Measurements from ENCODE around the gene FOXP1. TPM values are rescaled to one million over a fixed set of nuclear protein-coding genes. Genes with fewer than 3 reads are reported as not detected.

FOXP1 gene
- total RNA-seq, 1 experiment from 2014 or later = 58.4 TPM

DNA sequence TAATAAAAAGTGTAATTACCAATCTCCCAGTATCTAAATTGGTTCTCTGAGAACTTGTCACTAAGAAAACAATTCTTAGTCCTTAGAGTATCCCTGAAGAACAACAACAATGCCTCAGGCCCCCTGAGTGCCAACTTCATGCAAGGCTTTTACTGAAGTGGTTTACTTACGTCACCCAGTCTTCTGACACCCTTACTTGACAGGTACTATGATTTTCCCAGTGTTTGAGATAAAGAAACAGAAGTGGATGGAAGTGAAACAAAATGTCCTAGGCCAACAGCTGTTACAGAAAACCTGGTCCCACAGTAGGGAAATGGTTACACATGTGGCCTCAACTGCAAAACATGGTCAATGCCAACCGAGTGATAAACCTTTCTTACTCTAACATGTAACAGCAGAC, 331.1 kb downstream of the FOXP1 start:
- Histone ChIP-seq H3K4me1 (ENCODE audit: insufficient read depth, low read length, poor library complexity, severe bottlenecking) (no peaks in the 10 kb centered on the region), H3K27ac (ENCODE audit: low read depth, low read length, poor library complexity, severe bottlenecking) (no peak overlapping the region), H3K9me3 (ENCODE audit: low read depth, low read length, poor library complexity, severe bottlenecking) (no peaks in the 10 kb centered on the region), H3K27me3 (replicated peaks; ENCODE audit: insufficient read depth, low read depth, low read length, poor library complexity) (no peaks in the 10 kb centered on the region), H3K36me3 (ENCODE audit: insufficient read depth, low read length, poor library complexity, severe bottlenecking) (no peaks in the 10 kb centered on the region), H3K4me3 (ENCODE audit: low read depth, low read length, poor library complexity, severe bottlenecking) (no peak overlapping the region)
- CTCF ChIA-PET = no interaction called here
- DNase-seq (ENCODE audit: low spot score) = no peak
- POLR2A ChIA-PET (ENCODE audit: low non-redundant PET) = no interaction called here
- no TSS peak for BruUV-seq (replicated peaks)
- TF ChIP-seq, protein P1, sequence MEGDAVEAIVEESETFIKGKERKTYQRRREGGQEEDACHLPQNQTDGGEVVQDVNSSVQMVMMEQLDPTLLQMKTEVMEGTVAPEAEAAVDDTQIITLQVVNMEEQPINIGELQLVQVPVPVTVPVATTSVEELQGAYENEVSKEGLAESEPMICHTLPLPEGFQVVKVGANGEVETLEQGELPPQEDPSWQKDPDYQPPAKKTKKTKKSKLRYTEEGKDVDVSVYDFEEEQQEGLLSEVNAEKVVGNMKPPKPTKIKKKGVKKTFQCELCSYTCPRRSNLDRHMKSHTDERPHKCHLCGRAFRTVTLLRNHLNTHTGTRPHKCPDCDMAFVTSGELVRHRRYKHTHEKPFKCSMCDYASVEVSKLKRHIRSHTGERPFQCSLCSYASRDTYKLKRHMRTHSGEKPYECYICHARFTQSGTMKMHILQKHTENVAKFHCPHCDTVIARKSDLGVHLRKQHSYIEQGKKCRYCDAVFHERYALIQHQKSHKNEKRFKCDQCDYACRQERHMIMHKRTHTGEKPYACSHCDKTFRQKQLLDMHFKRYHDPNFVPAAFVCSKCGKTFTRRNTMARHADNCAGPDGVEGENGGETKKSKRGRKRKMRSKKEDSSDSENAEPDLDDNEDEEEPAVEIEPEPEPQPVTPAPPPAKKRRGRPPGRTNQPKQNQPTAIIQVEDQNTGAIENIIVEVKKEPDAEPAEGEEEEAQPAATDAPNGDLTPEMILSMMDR (conservative IDR thresholded peaks at IDR 0.05; ENCODE audit: low read depth, low read length) = no peak
- TF ChIP-seq EZH2 (IDR thresholded peaks at IDR 0.05; ENCODE audit: borderline replicate concordance, low read depth, low read length, poor library complexity, severe bottlenecking) = no peak
- intact Hi-C loops (cut with micrococcal nuclease; ENCODE audit: unreplicated experiment) = no loop called here

DNA sequence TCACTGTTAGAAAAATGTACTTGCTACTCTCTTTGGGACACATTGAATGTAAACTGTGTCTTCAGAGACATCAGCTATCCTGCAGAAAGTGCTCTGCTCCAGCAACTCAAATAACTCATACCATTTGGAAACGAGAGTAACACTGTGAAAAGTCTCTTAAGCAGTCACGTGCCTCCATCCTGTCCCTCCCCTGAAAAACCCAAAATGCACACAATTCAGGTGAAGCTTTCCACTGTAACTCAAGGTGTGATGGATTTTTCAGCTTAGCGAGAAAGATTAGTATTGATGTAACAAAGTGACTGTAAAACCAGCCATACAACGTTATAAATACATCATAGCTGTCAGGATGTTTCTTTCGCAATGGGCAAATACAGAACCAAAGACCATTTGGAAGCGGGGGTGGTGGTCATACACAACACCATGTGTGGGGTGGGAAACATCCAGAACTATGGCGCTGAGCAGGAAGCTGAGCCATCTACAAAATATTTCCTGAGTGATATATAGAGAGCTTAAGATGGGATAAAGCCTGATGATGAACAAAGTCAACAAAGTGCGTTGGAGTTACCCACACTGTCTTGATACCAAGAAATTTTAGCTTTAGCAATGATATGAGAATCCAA, 332.3 kb downstream of the FOXP1 start:
- intact Hi-C loops (cut with micrococcal nuclease; ENCODE audit: unreplicated experiment) = no loop called here
- H3K27ac ChIP-seq (ENCODE audit: low read depth, low read length, poor library complexity, severe bottlenecking) = no peak overlapping the region
- H3K4me1 ChIP-seq (ENCODE audit: insufficient read depth, low read length, poor library complexity, severe bottlenecking) = peaks cover 8% of the 10 kb centered on the region
- no peaks in the 10 kb centered on the region for H3K36me3 ChIP-seq (ENCODE audit: insufficient read depth, low read length, poor library complexity, severe bottlenecking)
- H3K4me3 ChIP-seq (ENCODE audit: low read depth, low read length, poor library complexity, severe bottlenecking) = no peak overlapping the region
- no peaks in the 10 kb centered on the region for H3K9me3 ChIP-seq (ENCODE audit: low read depth, low read length, poor library complexity, severe bottlenecking)
- CTCF ChIA-PET = no interaction called here
- DNase-seq (ENCODE audit: low spot score) = no peak
- BruUV-seq (replicated peaks) = no TSS peak
- H3K27me3 ChIP-seq (replicated peaks; ENCODE audit: insufficient read depth, low read depth, low read length, poor library complexity) = no peaks in the 10 kb centered on the region
- TF ChIP-seq, protein P1 (conservative IDR thresholded peaks at IDR 0.05; ENCODE audit: low read depth, low read length) = no peak
- no peak for TF ChIP-seq EZH2 (IDR thresholded peaks at IDR 0.05; ENCODE audit: borderline replicate concordance, low read depth, low read length, poor library complexity, severe bottlenecking)
- POLR2A ChIA-PET (ENCODE audit: low non-redundant PET) = no interaction called here

DNA sequence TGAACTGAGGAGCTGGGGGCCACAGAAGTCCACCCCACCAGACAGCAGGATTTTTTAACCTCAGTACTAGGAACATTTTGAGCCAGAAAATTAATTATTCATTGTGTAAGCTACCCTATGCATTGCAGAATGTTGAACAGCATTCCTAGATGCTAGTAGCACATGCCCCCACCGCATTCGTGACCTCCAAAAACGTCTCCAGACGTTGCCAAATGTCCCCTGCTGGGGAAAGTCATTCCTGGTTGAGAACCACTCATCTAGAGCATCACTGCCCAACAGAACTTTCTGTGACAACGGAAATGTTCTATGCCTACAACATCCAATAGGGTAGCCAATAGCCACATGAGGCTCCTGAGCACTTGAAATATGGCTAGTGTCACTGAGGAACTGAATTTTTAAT, 333.5 kb downstream of the FOXP1 start:
- no peaks in the 10 kb centered on the region for H3K9me3 ChIP-seq (ENCODE audit: low read depth, low read length, poor library complexity, severe bottlenecking)
- no TSS peak for BruUV-seq (replicated peaks)
- H3K36me3 ChIP-seq (ENCODE audit: insufficient read depth, low read length, poor library complexity, severe bottlenecking) = no peaks in the 10 kb centered on the region
- no peak overlapping the region for H3K4me3 ChIP-seq (ENCODE audit: low read depth, low read length, poor library complexity, severe bottlenecking)
- H3K4me1 ChIP-seq (ENCODE audit: insufficient read depth, low read length, poor library complexity, severe bottlenecking) = peaks cover 16% of the 10 kb centered on the region
- no peak overlapping the region for H3K27ac ChIP-seq (ENCODE audit: low read depth, low read length, poor library complexity, severe bottlenecking)
- intact Hi-C loops (cut with micrococcal nuclease; ENCODE audit: unreplicated experiment) = no loop called here
- TF ChIP-seq EZH2 (IDR thresholded peaks at IDR 0.05; ENCODE audit: borderline replicate concordance, low read depth, low read length, poor library complexity, severe bottlenecking) = no peak
- TF ChIP-seq, protein P1 (conservative IDR thresholded peaks at IDR 0.05; ENCODE audit: low read depth, low read length) = no peak
- POLR2A ChIA-PET (ENCODE audit: low non-redundant PET) = no interaction called here
- no peaks in the 10 kb centered on the region for H3K27me3 ChIP-seq (replicated peaks; ENCODE audit: insufficient read depth, low read depth, low read length, poor library complexity)
- DNase-seq (ENCODE audit: low spot score) = no peak
- CTCF ChIA-PET = no interaction called here
